LNCaP clone FGC (cell line): Measurements from ENCODE around the gene ITGB5.

ENCODE experiments used
- DNase-seq: peaks from one replicate; pipeline ENCODE4 v3.0.0-alpha.2; 2011; ENCODE audit warnings: low read depth
- H3K4me3 ChIP-seq: 2 replicates; pipeline ENCODE4 v1.5.1; 2011; ENCODE audit warnings: mild to moderate bottlenecking, low read depth, low read length, control low read depth
- CTCF ChIP-seq: IDR thresholded peaks from 2 replicates; pipeline ENCODE4 v1.5.1; 2012; ENCODE audit warnings: mild to moderate bottlenecking; ENCODE audit not compliant: control insufficient read depth, insufficient read depth; ENCODE audit errors: extremely low read depth

ITGB5 gene

GRCh38 chr3:124860599-124860998 is 26.6 kb downstream of the ITGB5 start:
- H3K4me3 ChIP-seq: no peak overlapping the region
- no peak for DNase-seq
- no peak for TF ChIP-seq CTCF

GRCh38 chr3:124859025-124859424 is 28.1 kb downstream of the ITGB5 start:
- TF ChIP-seq CTCF: no peak
- no peak for DNase-seq
- no peak overlapping the region for H3K4me3 ChIP-seq

GRCh38 chr3:124858275-124858674 is 28.9 kb downstream of the ITGB5 start:
- no peak for DNase-seq
- no peak overlapping the region for H3K4me3 ChIP-seq

GRCh38 chr3:124856677-124857076 is 30.5 kb downstream of the ITGB5 start:
- no peak for TF ChIP-seq CTCF
- DNase-seq: no peak
- H3K4me3 ChIP-seq: no peak overlapping the region

More at GRCh38 chr3:124858275-124858674, 28.9 kb downstream of the ITGB5 start:
- TF ChIP-seq CTCF: no peak

- no peak for TF ChIP-seq CTCF
Measured at GRCh38 chr3:124854009-124854408, 33.2 kb downstream of the ITGB5 start.

GRCh38 chr3:124853446-124853845 is 33.7 kb downstream of the ITGB5 start:
- no peak for DNase-seq
- TF ChIP-seq CTCF: no peak
- no peak overlapping the region for H3K4me3 ChIP-seq

More at GRCh38 chr3:124854009-124854408, 33.2 kb downstream of the ITGB5 start:
- no peak for DNase-seq
- H3K4me3 ChIP-seq: no peak overlapping the region

GRCh38 chr3:124851905-124852304 is 35.3 kb downstream of the ITGB5 start:
- no peak for DNase-seq
- H3K4me3 ChIP-seq: no peak overlapping the region
- no peak for TF ChIP-seq CTCF
